SK-N-MC (cell line): Measurements from ENCODE around the gene GJC2.

Source experiments
- DNase-seq: peaks from one replicate; pipeline ENCODE4 v3.0.0-alpha.2; 2011; ENCODE audit warnings: low read depth, low spot score
- H3K27ac ChIP-seq: fragments of 200-600 bp; sonication (generic); 2 replicates; pipeline ENCODE4 v1.5.1; 2016; ENCODE audit warnings: mixed run types
- H3K36me3 ChIP-seq: fragments of 200-600 bp; sonication (generic); 2 replicates; pipeline ENCODE4 v1.6.1; 2017; ENCODE audit warnings: antibody characterized with exemption, low read length, mixed read lengths; ENCODE audit not compliant: insufficient read depth
- H3K4me3 ChIP-seq: fragments of 200-600 bp; sonication (generic); 2 replicates; pipeline ENCODE4 v1.5.1; 2016
- H3K9ac ChIP-seq: fragments of 200-600 bp; sonication (generic); 2 replicates; pipeline ENCODE4 v1.8.0; 2017; ENCODE audit warnings: mixed run types, mixed read lengths; ENCODE audit not compliant: insufficient read length
- H3K9me3 ChIP-seq: fragments of 200-600 bp; sonication (generic); 2 replicates; pipeline ENCODE4 v1.6.1; 2017; ENCODE audit warnings: low read depth, mild to moderate bottlenecking, antibody characterized with exemption, low read length, moderate library complexity, mixed read lengths
- EZH2 ChIP-seq: fragments of 200-600 bp; sonication (generic); IDR thresholded peaks from one replicate; pipeline ENCODE4 v1.6.1; 2017; ENCODE audit warnings: antibody characterized with exemption
- FOXP2 ChIP-seq: optimal IDR thresholded peaks from 2 replicates; pipeline ENCODE3; 2011; ENCODE audit warnings: mild to moderate bottlenecking, moderate library complexity; ENCODE audit not compliant: insufficient read depth; ENCODE audit errors: extremely low read length, control extremely low read depth
- POLR2AphosphoS5 ChIP-seq: IDR thresholded peaks from 2 replicates; pipeline ENCODE4 v1.6.1; 2012; ENCODE audit warnings: mild to moderate bottlenecking, low read depth, low read length, borderline replicate concordance

GJC2 gene

DNA sequence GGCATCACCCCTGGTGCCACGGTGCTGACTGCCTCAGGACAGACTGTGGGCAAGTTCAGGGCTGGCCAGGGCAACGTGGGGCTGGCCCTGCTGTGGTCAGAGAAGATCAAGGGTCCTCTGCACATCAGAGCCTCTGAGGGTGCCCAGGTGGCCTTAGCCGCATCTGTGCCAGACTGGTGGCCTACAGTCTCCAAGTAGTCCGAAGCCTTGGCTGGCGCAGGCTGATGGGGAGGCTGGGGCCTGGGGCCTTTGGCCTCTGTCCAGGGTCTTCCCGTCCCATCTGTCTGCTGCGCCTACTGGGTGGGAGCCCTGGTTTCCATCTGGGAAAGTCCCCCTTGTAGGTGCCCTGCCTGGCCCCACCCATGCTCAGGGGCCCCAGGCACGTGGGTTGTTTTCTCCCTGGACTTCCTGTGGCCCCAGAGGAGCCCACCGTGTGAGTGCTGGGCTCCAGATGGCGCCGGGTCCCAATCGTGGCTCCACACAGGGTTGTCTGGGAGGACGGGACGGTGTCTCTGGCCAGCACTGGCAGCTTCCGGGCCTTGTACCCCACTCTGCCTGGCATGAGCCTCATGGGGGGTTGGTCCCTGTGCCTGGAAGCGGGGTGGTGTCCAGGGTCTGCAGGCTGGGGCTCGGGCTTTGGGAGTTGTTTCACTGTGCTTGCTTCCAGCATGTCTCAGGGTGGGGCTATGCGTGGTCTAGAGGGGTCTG, 25.7 kb downstream of the GJC2 start:
- DNase-seq: no peak
- Histone ChIP-seq H3K4me3 (no peak overlapping the region), H3K27ac (no peak overlapping the region), H3K9ac (no peak overlapping the region), H3K36me3 (no peaks in the 10 kb centered on the region), H3K9me3 (no peaks in the 10 kb centered on the region)
- TF ChIP-seq POLR2AphosphoS5 (no peak), FOXP2 (no peak), EZH2 (no peak)

DNA sequence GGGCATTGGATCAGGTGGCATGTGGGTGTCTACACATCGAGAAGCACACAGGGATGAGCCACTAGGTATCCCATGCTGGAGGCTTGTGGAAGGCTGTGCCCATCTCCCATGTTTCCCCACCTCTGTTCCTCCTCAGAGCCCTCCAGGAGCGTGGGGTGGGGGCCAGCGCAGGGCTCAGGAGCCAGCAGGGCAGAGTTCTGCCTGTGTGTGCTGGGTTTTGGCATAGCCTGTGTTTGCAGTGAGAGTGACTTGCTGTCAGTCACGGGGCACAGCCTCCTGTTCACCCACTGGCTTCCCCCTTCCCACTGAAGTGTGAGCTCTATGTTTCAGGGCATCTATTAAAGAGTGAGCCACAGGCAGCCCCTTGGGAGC, 26.3 kb downstream of the GJC2 start:
- no peak overlapping the region for H3K27ac ChIP-seq
- H3K9ac ChIP-seq: no peak overlapping the region
- H3K9me3 ChIP-seq: no peaks in the 10 kb centered on the region
- no peaks in the 10 kb centered on the region for H3K36me3 ChIP-seq
- no peak for DNase-seq
- no peak overlapping the region for H3K4me3 ChIP-seq
- no peak for TF ChIP-seq FOXP2
- TF ChIP-seq EZH2: no peak

DNA sequence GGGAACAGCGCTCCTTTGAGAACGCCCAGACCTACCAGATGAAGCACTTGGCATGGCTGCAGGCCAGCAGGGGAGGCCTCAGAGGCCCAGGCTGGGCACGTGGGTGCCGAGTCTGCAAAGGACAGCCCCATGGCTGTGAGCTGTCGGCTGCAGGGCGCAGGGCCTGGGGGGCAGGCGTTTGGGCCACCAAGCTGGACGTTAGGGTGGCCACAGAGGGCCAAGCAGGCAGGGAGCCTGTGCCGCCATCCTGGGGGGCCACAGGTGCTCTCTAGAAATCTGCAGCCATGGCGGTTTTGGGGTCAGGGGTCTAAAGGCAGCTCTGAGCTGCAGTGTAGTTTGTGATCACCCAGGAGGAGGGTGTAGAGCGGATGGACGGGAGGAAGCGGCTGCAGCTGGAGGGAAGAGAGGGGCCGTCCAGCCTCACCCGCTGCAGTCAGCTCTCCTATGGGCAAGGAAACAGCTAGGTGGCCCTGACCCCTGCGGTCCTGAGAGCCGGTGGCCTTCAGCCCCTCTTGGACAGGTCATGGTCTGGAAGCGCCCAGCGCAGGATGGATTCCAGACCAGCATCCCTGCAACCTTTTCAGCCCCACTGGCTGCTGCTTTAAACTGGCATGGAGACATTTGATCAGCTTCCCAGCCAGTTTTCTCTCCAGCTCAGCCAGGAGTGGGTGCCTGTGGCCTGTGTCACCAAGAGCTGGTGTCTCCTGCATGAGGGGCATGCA, 26.9 kb downstream of the GJC2 start:
- DNase-seq: no peak
- Histone ChIP-seq H3K9ac (no peak overlapping the region), H3K4me3 (no peak overlapping the region), H3K36me3 (no peaks in the 10 kb centered on the region), H3K27ac (no peak overlapping the region), H3K9me3 (no peaks in the 10 kb centered on the region)
- TF ChIP-seq FOXP2 (no peak), EZH2 (no peak), POLR2AphosphoS5 (no peak)

DNA sequence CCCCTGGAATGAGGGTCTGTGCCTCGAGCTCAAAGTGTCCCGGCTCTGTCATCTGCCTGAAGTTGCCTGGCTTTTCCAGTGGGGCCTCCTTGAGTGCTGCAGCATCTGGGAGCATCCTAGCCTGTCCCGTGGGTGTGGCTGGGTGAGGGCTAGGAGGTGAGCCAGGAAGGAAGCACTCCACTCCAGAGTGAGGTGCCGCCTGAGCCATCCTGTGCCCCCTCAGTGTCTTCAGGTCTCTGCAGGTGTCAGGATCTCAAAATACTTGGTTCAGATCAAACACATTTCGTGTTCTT, 27.4 kb downstream of the GJC2 start:
- DNase-seq: no peak

DNA sequence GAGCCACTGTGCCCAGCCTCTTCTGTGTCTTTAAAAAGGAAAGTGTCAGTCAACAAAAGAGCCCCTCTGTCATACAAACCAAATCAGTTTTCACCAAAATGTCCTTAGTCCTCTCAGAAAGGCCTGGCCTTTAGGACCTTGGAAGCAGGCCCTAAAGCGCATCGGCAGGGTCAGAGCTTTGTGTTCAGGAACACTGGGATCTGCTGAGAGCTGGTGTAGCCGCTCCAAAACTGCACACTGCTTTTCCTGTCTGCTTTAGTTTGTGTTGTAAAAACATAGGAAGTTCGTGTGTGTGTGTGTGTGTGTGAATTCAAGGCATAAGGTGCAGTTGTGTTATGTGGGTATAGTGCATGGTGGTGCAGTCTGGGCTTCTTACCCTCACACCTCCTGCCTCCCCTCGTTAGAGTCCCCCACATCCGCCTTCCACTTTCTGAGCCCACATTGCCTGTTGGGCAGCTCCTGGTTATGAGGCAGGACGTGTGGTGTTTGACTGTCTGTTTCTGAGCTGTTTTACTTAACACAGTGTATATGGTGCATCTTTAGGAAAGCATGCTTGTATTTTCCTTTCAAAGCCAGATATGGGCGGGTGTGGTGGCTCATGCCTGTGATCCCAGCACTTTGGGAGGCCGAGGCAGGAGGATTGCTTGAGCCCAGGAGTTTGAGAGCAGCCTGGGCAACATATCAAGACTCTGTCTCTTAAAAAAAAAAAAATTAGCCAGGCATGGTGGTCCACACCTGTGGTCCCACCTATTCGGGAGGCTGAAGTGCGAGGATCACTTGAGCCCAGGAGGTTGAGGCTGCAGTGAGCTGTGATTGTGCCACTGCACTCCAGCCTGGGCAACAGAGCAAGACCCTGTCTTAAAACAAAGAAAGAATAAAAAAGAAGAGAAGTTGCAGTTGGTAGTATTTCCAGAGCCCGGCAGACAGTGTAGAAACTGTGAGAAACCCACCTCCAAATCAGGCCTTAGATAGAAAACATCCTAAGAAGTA, 28.3 kb downstream of the GJC2 start:
- no peak overlapping the region for H3K27ac ChIP-seq
- H3K9me3 ChIP-seq: no peaks in the 10 kb centered on the region
- no peak for DNase-seq
- no peak overlapping the region for H3K9ac ChIP-seq
- no peak overlapping the region for H3K4me3 ChIP-seq
- no peaks in the 10 kb centered on the region for H3K36me3 ChIP-seq
- TF ChIP-seq EZH2 (no peak), POLR2AphosphoS5 (no peak), FOXP2 (no peak)

More for the DNA sequence above, 27.4 kb downstream of the GJC2 start:
- Histone ChIP-seq H3K9me3 (no peaks in the 10 kb centered on the region), H3K27ac (no peak overlapping the region), H3K9ac (no peak overlapping the region), H3K36me3 (no peaks in the 10 kb centered on the region), H3K4me3 (no peak overlapping the region)
- TF ChIP-seq POLR2AphosphoS5 (no peak), FOXP2 (no peak), EZH2 (no peak)

DNA sequence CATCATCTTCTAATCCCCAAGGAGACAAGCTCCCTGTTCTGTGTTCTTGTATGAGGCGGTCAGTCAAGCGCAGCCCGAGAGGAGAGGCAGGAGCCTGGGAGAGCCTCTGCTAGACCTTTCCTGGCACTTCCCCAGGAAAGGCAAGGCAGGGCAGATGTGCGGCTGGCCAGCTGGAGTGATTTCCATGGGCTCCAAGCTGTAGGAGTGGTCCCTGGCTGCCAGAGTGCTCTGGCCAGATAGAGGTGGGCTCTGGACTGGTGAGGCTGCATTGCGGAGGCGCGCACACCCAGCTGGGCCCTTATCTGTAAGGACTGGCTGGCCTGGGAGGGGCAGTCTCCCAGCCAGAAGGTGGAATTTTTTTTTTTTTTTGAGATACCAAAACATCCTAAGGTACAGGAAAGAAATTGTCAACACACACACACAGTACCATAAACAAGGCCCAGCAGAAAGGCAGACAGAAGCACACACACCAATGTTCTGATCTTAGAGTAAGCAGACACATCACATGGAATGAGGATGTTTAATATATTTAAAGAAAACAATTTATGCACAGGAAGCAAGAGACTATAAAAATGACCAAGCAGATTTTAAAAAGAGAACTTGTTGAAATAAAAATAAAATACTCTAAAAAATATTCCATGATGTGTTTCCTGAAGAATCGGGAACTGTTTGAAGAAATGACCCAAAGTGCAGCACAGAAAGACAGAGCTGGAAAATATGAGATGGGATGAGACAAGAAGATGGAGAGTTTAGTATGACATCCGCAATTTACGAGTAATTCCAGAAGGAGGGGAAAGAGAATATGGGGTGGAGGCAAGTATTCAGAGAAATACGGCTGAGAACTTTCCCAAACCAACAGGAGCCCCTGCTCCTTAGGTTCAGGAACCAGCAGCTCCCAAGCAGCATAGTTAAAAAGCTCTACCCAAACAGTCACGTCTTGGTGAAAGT, 29.3 kb downstream of the GJC2 start:
- no peak for TF ChIP-seq EZH2
- TF ChIP-seq FOXP2: no peak
- TF ChIP-seq POLR2AphosphoS5: no peak
- no peak for DNase-seq

DNA sequence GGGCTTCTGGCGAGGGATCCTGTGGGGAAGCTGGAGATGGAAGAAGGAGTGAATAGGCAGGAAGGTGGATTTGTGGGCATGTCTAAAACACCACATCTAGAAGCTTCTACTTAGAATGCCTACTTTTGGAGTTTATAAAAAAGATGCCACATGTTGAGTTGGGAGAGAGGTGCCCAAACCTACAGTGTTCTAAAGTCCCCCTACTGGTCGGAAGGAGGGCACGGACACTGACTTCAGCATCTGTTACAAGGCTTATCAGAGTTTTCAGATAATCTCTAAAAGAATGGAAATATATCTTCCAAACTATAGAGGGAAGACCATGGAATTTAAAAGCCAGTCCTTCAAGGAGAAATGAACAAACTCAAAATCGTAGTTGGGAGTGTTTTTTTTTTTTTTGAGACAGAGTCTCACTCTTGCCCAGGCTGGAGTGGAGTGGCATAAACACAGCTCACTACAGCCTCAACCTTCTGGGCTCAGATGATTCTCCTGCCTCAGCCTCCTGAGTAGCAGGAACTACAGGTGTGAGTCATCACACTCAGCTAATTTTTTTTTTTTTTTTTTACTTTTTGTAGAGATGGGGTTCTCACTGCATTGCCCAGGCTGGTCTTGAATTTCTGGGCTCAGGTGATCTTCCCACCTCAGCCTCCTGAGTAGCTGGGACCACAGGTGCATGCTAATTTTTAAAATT, 30.7 kb downstream of the GJC2 start:
- Histone ChIP-seq H3K27ac (no peak overlapping the region), H3K36me3 (no peaks in the 10 kb centered on the region), H3K9me3 (no peaks in the 10 kb centered on the region), H3K9ac (no peak overlapping the region), H3K4me3 (no peak overlapping the region)
- TF ChIP-seq FOXP2 (no peak), EZH2 (no peak), POLR2AphosphoS5 (no peak)
- DNase-seq: no peak

More for the DNA sequence above, 29.3 kb downstream of the GJC2 start:
- H3K9me3 ChIP-seq: no peaks in the 10 kb centered on the region
- no peaks in the 10 kb centered on the region for H3K36me3 ChIP-seq
- H3K4me3 ChIP-seq: no peak overlapping the region
- H3K9ac ChIP-seq: no peak overlapping the region
- no peak overlapping the region for H3K27ac ChIP-seq
